ENCODE data around the gene KRTAP10-9.
"Not testable (repeated sequence)": the region's sequence is repeated elsewhere in the genome, so short reads cannot be mapped to it uniquely, and the experiment has no call there.

The KRTAP10-9 gene

DNA sequence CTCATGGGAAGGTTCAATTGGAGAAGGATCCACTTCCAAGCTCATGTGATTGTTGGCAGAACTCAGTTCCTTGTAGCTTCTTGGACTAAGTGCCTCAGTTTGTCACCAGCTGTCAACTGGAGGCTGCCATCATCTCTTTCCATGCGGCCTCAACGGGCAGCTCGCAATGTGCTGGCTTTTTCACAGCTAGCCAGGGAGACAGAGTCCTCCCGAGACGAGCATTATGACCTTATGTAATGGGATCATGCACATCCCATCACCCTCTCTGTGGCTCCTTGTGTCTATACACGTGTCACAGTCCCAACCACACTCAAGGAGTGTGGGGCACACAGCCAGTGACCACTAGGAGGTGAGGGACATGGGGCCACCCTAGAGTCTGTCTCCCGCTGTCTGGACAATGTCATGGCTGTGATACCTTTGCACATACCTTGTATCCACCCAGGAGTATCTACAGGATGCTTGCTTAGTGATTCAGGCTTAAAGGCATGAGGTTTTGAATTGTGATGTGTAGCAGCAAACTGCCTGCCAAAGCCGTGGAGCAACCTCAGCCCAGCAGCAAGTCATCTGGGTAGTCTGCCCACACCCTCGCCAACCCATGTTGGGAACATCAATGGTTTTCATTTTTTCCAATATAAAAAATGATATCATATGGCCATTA is 30.7 kb upstream of the KRTAP10-9 start:
- DNase-seq, result no peak

DNA sequence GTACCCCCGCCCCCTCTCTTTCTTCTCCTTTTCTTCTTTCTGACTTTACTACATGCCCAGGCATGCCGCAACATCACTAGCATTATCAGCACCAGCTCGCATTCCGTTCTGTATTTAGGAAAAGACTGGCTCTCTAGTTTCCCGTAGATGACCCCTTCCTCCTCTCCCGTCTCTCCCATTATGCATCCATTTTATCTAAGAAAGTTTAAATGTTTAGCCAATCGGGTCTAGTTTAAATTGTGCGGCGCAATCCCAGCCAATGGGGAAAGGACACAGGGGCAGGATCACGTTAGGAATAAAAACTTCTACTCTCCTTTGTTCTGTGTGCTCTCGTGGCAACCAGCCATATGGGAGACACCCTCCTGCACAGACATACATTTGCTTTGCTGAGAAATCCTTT is 28.8 kb upstream of the KRTAP10-9 start:
- no peak for DNase-seq

DNA sequence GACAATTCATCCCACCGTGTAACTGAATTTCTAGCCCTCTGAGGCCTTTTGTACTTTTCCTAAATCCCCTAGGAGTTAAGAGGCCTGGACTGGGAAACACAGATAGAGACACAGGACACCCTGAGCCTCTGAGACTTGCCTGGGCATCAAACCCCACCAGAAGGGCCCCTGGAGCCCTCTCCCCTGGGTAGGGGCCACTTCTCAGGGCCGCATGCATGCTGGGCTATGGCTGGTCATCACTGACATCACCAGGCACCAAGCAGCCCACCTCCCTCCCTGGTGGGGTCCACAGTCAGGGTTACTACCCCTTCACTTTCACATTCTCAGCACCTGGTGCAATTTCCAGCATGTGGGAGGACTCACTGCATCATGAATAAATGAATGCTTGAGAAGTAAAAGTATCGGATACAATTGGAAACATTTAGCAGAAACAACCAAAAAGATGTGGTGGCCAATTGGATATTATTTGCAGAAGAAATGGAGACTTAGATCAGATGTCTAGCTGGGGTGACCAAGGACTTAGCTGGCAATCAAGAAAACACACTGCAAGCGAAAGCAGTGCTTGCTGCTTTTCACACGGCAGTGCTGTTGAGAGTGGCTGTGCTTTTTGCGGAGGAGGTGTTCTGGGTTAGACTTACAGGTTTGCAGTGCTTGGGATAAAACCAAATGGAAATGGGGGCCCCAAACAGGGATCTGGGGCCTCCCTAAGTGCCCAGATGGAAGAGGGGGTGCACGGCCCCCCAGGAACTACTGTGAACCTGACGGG is 27.4 kb upstream of the KRTAP10-9 start:
- DNase-seq, result no peak

DNA sequence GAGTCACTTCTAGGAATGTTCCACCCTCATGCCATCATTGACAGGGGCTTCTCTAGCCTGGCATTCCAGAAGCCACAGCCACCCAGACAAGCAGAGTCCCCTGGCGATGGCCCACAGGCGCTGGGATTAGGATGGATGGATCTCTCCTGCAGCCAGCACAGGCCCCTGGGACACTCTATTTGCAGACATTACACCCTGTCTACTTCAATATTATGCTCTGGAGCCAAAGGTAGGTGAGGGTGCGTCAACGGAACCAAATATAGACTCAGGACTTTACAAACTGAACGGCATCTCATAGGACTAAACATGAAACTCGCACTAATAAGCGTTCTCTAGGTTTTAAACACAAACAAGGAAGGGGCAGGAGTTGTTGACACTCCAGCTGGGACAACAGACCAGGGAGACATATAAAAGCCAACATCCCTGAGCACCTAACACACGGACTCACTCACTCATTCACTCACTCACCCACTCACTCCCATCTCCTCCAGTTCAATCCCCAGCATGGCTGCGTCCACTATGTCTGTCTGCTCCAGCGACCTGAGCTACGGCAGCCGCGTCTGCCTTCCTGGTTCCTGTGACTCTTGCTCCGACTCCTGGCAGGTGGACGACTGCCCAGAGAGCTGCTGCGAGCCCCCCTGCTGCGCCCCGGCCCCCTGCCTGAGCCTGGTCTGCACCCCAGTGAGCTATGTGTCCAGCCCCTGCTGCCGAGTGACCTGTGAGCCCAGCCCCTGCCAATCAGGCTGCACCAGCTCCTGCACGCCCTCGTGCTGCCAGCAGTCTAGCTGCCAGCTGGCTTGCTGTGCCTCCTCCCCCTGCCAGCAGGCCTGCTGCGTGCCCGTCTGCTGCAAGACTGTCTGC is 26.5 kb upstream of the KRTAP10-9 start, which contains the start of gene KRTAP10-7:
TSS of gene KRTAP10-7 (plus strand) at position 480 of the 861 bp plus-strand sequence. CDS start at position 505, 25 bp downstream.
- not testable (repeated sequence) for DNase-seq

DNA sequence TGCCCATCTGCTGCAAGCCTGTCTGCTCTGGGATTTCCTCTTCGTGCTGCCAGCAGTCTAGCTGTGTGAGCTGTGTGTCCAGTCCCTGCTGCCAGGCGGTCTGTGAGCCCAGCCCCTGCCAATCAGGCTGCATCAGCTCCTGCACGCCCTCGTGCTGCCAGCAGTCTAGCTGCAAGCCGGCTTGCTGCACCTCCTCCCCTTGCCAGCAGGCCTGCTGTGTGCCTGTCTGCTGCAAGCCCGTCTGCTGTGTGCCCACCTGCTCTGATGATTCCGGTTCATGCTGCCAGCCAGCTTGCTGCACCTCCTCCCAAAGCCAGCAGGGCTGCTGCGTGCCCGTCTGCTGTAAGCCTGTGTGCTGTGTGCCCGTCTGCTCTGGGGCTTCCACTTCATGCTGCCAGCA is 25.8 kb upstream of the KRTAP10-9 start:
- DNase-seq, result not testable (repeated sequence)

DNA sequence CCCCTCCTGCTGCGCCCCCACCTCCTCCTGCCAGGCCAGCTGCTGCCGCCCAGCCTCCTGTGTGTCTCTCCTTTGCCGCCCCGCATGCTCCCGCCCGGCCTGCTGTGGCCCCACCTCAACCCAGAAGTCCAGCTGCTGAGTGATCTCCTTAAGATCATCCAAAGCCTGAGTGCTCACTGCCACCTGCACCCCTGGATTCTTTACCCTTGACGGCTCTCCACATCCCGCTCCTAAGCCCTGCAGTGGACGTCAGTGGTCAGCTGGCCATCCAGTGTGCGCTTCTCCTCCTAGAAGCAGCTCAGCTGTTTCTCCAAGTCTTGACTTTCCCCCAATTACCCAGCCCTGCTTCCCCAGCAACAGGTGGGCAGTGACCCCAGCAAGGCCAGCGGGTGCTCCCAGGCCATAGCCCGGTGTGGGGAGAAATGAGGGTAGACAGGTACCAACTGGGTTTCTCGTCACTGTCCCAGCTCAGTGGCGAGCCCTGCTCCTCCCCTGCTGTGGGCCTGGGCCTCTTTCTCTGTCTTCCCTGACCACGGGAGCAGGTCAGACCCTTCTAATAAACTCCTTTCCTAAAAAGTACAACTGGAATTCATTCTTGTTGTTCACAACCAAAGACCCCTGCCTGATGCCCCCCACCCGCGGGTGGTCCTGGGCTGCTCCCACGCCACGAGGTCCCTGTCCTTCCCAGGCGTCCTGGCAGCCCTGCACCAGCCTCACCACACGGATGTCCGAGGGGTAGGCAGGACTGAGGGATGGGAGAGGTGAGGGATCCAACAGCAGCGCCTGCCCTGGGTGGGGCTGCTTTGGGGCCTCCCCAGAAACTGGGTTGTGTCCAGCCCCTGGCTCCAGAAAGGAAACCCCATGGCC is 25.1 kb upstream of the KRTAP10-9 start:
- DNase-seq, result no peak

DNA sequence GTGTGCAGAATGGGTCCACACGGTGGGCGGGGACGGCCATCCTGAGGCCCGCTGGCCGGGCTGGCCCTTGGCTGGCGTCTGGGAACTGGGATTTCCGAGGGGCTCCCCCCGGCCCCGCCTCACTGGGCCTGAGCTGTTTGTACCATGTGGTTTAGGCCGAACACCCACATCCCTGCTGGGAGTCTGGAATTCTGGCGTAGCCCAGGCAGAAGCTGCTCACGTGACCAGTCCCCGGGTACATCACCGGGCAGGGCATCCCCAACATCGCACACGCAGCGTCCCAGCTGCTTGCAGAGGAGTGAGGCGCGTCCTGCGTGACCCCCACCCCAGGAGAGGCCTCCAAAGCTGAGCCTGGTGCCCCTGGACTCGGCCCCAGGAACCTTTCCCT is 24.4 kb upstream of the KRTAP10-9 start:
- no peak for DNase-seq

DNA sequence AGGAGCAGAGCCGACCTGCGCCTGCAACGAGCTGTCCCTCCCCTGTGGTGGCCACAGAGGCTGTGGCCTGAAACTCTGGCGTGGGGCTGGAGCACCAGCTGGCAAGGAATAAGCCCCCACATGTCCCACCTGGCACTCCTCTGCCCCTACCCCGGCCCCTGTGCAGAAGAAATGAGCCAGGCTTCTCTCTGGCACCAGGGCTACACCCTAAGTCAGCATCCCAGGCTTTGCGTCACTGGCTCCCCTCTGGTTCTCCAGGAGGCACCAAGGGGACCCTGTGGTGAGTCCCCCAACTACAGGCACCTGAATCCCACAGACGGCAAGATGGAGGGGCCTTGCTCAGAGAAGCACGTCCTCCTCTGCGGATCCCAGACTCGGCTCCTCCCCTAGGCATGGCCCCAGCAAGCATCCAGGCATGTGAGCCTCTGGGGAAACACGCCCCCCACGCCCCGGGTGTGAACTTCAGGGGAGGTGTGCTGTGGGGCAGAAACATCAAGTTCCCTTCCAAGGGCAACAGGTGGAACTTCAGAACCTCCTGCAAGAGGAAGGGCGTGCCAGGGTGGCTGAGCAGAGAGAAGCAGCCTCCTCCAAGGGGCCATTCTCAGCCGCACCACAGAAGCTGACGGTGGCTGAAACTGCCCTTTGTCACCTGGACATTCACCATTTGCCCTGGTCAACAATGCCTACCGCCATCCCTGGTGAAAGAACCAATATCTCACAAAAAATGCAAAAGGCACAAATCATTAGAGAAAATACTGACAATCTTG is 23.6 kb upstream of the KRTAP10-9 start:
- no peak for DNase-seq

DNA sequence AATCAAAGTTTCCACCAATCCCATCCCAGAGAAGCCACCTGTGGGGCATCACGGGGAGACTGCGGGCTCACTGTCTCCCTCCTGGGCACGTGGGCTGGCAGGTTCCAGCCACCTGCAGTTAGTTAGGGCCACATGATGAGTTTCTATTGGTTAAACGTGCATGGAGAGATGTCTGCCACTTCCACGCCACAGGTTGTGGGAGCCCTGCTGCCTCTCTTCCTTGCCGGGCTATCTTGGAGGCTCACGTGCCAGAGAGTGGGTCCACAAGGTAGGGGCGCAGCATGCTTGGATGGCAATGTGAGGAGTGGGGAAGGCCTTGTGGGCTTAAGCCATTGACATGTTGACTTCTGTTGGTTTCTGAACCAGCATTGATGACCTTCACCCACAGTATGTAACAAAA is 23.0 kb upstream of the KRTAP10-9 start:
- no peak for DNase-seq

DNA sequence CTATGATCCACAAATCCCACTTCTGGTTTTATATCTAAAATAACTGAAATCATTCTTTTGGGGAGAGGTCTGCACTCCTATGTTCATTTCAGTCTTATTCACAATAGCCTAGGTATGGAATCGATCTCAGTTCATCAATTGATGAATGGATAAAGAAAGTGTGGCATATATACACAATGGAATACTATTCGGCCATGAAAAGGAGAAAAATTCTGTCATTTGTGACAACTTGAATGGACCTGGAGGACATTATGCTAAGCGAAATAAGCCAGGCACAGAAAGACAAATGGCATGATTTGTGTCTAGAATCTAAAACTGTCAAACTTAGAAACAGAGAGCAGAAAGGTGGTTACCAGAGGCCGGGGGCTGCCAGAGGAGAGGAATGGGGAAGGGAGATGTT is 20.4 kb upstream of the KRTAP10-9 start:
- DNase-seq, result no peak

DNA sequence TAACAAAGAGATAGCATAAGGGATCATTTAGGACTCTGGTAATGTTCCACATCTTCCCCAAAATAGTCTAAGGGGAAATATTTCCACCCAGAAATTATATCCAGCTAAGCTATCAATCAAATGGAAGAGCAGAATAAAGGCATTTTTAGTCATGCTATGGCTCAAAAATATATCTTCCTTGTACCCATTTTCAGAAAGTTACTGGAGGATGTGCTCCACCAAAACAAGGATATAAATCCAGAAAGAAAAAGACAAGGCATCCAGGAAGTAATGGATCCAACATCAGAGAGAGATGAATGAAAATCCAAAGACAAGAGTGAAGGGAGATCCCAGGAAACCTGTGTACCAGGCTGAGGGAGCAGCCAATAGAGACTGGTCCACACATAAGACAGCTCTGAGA is 17.7 kb upstream of the KRTAP10-9 start:
- no peak for DNase-seq

DNA sequence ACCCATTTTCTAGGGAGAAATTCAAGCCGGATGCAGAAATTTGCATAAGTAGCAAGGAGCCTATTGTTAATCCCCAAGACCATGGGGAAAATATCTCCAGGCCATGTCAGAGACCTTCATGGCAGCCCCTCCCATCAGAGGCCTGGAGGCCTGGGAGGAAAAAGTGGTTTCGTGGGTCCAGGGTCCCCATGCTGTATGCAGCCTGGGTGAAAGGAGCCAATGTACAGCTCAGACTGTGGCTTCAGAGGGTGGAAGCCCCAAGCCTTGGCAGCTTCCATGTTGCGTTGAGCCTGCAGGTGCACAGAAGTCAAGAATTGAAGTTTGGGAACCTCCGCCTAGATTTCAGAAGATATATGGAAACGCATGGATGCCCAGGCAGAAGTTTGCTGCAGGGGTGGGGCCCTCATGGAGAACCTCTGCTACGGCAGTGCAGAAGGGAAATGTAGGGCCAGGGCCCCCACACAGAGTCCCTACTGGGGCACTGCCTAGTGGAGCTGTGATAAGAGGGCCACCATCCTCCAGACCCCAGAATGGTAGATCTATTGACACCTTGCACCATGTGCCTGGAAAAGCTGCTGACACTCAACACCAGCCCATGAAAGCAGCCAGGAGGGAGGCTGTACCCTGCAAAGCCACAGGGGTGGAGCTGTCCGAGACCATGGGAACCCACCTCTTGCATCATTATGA is 16.6 kb upstream of the KRTAP10-9 start:
- DNase-seq, result not testable (repeated sequence)

DNA sequence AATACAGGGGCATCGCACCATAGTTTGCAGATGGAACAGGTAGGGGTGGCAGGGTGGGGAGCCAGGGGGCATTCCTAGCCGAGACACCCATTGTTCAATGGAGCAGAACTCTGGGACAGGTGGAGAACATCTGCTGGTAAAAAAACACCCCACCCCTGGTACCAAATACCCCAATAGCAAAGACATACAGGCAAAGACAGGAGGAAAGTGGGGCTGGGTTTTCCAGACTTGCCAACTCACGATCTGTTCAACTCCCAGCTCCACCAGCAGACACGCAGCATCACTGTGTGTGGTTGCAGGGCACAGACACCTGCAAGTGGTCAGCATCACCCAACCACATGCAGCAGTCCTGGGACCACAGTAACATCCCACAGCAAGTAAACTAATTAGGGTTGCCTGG is 15.3 kb upstream of the KRTAP10-9 start:
- no peak for DNase-seq

DNA sequence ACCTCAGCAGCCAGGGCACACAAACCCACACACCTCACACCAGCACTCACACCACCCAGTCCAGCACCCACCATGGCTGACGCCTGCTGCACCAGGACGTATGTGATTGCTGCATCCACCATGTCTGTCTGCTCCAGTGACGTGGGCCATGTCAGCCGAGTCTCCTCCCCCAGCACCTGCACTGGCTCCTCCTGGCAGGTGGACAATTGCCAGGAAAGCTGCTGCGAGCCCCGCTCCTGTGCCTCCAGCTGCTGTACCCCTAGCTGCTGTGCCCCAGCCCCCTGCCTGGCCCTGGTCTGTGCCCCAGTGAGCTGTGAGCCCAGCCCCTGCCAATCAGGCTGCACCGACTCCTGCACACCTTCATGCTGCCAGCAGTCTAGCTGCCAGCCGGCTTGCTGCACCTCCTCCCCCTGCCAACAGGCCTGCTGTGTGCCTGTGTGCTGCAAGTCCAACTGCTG is 14.8 kb upstream of the KRTAP10-9 start, which contains the start of gene KRTAP10-8:
TSS of gene KRTAP10-8 (plus strand) at position 51 of the 458 bp plus-strand sequence. CDS start at position 73, 22 bp downstream.
- no peak for DNase-seq

DNA sequence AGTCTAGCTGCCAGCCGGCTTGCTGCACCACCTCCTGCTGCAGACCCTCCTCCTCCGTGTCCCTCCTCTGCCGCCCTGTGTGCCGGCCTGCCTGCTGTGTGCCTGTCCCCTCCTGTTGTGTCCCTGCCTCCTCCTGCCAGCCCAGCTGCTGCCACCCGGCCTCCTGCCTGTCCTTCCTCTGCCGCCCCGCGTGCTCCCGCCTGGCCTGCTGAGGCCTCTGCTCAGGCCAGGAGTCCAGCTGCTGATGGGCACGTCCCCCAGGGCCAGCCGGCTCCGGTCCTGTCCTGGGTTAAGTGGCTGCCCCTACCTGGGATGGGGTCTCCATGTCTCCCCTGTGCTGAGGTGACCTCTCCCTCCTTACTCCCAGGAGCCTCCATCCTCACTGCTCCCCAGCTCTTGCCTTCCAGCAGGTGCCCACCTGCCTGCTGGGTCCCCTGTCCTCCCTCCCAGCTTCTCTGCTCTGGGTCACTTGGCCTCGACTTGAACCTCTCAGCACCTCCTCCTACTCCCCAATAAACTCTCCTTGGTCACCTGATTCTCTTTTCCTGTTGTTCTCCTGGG is 14.1 kb upstream of the KRTAP10-9 start:
- no peak for DNase-seq

DNA sequence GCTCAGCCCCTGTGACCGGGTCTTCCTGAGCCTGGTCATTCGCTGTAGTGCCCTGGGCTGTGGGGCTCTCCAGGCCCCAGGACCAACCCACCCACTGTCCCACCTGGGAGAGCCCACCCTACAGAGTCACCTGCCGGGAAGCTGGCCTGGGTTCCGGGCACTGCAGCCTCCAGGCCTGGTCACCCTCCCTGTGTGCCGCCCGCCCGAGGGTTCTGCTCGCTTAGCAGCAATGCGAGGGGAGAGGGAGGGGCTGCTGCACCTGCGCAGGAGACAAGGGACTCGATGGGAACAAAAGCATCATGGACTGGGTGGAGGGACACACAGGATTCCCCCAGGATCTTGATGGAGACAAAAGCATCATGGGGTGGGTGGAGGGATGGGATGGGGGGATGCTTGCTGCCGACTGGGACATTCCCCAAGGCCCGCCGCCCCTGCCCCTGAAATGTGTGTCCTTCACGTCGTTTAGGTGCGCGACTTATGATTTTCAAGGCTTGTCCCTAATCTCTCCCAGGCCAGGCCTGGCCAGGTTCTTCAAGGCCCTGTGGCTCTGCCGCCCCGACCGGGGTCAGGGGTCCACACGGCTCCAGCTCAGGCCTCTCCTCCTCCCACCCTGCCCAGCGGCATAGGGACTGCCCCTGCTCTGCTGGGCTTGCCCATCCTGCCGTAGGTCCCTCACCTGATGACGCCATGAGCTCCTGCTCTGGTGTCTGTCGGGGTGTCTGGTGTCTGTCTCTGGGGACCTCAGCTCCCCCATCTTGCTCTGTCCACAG is 13.3 kb upstream of the KRTAP10-9 start:
- DNase-seq, result no peak

DNA sequence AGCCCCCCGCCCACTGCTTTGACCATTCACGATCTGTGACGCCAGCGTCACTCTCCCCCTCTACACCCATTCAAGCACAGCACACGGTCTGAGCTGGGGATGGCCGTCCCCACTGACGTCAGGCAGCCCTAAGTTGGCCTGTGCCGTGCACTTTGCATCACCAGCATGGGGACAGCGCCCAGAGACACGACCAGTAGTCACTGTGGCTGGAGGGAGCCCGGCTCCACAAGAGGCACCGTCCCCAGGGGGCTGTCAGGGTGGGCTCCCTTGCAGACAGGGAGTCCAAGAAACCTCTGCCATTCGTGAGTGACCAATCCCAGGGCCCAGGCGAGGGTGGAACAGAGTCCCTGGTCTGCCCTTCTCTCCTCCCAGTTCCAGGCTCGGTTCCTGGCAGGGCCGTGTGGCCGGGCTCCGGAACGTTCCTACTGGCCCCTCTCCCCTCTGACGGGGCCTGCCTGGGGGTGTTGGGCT is 12.7 kb upstream of the KRTAP10-9 start:
- DNase-seq, result no peak

DNA sequence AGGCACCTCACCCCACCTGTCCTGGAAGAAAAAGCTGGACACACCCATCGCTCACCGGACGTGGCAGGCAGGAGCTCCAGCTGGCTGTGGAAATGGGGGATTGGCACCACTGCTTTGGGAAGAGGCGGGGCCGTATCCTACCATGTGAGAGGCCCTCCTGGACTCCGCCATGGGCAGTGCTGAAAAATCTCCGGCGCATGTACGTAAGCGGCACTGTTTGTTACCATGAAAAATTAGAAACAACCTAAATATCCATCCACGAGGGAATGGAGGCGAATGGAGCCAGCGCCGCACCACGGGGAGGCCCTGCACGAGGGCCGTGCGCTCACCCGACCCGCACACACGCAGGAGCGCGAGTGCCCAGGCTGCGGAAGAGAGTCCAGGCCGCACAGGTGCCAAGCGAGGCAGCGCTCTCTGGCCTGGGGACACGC is 11.9 kb upstream of the KRTAP10-9 start:
- no peak for DNase-seq

DNA sequence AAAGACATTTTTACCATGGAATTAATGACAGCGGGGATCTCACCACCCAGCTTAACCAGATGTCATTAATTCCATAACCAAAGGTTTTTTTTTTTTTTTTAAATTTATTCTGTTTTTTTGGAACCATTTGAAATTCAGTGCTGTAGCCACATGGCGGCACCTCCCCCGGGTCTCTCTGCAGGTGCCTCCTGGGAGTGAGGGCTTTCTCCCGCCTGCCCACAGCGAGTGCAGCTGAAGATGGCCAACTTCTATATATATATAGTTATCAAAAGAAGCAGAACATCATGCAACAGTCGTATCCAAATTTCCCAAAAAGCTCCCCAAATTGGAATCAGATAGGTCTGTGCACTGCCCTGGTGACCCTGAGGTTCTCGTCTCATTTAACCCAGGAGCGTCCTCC is 11.4 kb upstream of the KRTAP10-9 start:
- DNase-seq, result no peak
